ENCODE data around the gene APLF.

- TF ChIP-seq CTCF (IDR thresholded peaks at IDR 0.05; ENCODE audit: insufficient read depth, low read depth, low read length): no peak
- no peak for TF ChIP-seq EZH2 (IDR thresholded peaks at IDR 0.05; ENCODE audit: insufficient read depth, low read length)
Measured at GRCh38 chr2:68466778-68467076, 658 bp upstream of the APLF start.
